AG08396 (cell line): Measurements from ENCODE around the gene ENTREP1.
A peak's percentile ranks its signal among the peaks of the same experiment; 100 is the strongest.
"Not testable (repeated sequence)": the region's sequence is repeated elsewhere in the genome, so short reads cannot be mapped to it uniquely, and the experiment has no call there.

Source experiments
- DNase-seq: peaks from one replicate; pipeline ENCODE4 v3.0.0; 2012; ENCODE audit warnings: low spot score, mixed read lengths

The ENTREP1 gene, protein sequence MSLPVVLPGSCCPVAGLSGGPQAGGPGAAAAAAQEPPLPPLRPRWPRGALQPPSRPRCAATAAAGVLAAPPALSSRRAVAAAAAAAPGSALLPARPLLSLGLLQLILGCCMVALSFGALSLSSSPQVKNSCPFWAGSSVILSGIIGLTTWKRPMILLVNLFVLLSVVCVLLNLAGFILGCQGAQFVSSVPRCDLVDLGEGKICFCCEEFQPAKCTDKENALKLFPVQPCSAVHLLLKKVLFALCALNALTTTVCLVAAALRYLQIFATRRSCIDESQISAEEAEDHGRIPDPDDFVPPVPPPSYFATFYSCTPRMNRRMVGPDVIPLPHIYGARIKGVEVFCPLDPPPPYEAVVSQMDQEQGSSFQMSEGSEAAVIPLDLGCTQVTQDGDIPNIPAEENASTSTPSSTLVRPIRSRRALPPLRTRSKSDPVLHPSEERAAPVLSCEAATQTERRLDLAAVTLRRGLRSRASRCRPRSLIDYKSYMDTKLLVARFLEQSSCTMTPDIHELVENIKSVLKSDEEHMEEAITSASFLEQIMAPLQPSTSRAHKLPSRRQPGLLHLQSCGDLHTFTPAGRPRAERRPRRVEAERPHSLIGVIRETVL

DNA sequence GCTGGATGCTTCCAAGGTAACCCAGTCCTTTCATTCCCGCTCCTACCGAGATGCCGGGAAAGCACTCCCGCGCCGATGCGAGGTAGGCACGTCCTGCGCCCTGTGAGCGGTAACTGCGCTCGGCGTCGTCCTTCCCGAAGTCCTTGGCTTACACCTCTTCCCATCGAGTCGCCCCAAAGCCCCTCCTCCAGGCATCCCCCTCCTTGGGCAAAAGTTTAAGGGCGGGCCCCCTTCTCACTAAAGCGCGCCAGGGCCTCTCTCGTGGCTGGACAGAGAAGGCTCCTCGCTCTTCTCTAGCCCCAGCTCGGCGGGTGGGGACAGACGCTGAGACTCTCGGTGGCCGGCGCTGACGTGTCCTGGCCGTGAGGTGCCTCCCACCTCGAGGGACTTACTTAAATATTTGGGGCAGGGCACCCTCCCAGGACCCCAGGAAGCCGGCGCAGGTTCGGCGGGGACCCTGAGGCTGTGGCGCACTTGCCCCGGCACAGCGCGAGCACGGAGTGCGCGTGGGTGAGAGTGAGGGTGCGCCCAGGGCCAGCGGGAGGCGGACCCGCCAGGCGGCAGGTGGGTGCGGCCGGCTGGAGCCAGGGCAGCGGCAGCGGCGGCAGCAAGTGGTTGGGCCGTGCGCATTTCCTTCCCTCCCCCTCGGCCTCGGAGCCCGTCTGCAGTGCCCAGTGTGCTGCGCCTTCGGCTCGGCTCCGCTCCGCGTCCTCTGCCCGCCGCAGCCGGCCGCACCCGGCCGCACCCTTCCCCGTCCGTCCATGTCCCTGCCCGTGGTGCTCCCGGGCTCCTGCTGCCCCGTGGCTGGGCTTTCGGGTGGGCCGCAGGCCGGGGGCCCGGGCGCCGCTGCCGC, at the start of gene ENTREP1:
Gene ENTREP1, plus strand, starts transcription at position 667 of the 853 bp plus-strand sequence. Its CDS starts 95 bp downstream, at position 762.
- DNase-seq = peak; percentile 56

DNA sequence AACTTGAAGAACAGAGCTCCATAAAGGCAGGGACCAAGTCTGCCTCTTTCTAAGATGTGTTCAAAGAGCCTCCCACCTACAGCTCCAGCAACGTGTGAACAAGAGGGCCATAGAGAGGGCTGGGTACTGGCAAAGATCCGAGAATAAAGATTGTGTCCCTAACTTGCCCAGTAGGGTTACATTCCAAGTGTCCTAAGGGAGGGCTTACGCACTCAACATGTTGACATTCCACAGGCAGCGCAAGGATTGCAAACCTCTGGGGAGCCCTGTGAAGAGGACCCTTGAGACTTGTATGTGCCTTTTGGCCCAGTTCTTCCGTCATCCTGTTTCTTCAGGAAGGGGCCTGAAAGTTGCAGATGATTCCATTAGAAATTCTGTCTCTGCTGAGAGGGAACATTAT, 48.2 kb upstream of the ENTREP1 start:
- no peak for DNase-seq

- no peak for DNase-seq
Measured at GRCh38 chr9:69279084-69279731, 45.8 kb upstream of the ENTREP1 start.

DNA sequence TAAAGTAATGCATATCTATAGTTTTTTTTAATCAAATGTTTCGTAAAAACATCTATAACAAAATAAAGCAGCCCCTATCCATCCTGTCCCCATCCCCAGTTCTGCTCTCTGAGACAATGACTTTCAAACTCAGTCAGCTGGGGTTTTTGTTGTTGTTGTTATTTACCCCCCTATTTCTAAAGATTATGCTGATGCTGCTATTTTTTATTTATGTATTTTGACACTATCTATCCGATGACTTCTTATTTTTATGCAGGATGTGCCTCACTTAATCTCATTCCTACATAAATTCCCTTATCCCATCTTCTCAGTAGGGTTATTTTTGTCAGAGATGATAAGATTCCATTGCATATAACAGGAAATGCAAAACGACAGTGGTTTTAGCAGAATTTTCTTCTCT, 45.3 kb upstream of the ENTREP1 start:
- DNase-seq = no peak

DNA sequence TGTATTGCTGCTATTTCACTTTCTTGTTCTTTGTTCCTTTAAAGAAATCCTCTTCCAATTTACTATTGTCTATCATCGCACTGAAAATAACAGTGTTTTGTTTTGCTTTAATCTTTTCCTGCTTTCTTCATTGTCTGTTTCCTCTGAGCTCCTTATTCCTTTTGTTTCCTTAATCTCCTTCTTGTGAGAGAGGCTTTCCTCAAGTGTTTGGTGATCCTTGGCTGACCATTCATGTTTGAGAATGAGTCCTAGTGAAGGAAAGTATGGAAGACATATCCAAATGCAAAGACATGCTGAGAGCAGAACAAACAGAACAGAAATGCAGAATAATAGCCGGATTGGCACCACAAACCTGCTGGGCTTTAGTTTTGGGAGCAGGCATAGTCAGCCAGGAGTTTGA, 42.0 kb upstream of the ENTREP1 start:
- no peak for DNase-seq

DNA sequence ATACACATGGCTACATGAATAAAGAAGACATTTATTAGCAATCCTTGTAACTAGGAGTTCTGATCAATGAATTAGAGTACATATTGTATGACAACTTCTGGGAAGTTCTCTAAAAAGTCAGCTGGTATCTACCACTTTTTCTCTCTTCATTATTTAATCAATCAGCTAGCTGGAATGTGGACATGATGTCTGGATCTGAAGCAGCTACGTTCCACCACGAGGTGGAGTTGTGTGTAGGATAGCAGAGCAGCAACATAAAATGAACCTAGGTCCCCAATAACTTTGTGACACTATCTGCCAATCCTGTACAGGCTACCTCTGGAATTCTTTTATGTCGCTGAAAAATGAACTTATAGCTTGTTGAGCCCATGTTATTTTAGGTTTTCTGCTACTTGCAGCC, 32.9 kb upstream of the ENTREP1 start:
- DNase-seq = no peak

DNA sequence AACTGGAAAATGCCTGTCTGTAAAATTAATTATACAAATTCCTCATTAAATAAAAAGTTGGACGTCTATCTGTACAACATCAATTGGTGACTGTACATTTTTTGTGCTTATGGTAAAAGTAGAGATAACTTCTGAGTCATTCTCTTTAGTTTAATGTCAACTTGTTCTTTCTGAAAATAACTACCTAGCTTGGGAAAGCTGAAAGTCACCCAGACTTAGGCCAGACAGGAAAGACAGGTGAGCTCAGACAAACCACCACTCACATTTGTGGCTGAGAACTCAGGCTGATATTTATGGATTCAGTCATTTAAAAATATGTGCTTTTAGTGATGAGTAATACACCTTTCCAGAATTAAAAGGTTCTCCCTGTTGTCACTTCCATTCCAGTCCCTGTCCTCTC, 31.9 kb upstream of the ENTREP1 start:
- DNase-seq = no peak

DNA sequence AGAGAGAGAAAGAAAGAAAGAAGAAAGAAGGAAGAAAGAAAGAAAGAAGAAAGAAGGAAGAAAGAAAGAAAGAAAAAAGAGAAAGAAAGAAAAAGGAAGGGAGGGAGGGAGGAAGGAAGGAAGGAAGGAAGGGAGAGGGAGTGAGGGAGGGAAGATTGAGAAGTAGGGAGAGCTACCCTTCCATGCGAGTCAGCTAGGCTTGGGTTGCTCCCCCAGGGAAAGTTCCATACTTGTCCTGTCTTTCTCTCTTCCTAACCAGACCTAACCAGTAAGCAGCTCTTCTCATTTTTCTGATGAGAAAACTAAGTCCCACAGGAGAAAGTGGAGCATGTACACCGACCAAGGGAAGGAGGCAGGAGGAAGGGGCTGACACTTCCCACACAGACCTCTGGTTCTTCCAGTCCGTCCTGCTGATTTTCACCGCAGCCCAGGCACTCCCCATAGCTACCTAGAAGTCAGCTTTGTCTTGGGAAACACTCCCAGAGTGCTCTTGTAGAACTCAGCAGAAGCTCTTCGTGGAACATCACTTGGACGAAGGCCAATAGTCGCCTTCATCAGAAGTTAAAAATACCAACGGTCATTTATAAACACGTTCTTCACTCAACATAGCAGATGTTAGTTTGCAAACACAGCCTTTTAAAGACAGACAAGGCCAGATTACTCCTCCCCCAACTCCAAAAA, 29.0 kb upstream of the ENTREP1 start:
- no peak for DNase-seq

DNA sequence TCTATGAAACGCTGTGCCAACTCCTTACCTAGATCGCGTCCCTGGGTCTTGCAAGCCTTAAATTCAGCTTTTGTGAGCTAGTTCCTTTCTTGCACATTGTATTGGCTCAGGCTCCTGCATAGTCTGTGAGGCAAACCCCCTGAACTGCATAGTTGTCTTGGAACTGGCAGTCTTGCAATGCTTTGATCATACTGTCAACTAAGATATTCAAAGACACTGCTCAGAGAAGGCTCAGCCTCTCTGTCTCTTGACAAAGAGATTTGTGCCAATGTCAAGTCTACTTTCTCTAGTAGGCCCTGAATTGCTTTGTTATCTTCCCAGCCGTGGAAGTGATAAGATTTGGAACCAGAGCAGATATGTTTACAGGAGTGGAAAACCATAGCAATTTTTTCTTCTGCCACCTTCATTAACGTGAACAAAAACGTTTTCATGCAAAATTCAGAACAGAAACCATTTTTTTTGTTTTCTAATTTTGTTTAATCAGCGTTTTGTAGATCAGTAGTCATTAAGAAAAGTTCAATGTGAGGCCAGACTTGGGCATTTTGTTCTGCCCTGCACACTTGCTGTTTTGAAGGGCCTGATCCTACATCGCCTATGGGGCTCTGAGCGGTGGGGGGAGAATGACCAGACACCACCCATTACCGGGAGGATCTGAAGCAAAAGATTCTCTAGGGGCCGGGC, 27.6 kb upstream of the ENTREP1 start:
- no peak for DNase-seq

DNA sequence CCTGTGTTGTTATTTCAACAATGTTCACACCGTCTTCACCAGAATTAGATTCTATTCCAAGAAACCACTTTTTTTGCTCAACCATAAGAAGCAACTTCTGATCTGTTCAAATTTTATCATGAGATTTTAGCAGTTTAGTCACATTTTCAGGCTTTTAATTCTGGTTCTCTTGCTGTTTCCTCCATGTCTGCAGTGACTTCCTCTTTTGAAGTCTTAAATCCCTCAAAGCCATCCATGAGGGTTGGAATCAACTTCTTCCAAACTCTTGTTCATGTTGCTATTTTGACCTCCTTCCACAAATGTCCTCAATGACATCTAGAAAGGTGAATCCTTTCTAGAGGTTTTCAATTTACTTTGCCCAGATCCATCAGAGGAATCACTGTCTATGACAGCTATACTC, 25.7 kb upstream of the ENTREP1 start:
- DNase-seq = no peak

DNA sequence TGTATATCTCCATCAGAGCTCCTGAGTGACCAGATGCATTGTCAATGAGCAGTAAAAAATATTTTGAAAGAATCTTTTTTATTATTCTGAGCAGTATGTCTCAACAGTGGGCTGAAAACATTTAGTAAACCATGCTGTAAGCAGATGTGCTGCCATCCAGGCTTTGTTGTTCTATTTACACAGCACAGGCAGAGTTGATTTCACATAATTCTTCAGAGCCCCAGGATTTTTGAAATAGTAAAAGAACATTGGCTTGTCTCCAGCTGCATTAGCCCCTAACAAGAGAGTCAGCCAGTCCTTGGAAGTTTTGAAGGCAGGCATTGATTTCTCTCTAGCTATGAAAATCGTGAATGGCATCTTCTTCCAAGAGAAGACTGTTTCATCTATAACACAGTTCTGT, 25.2 kb upstream of the ENTREP1 start:
- no peak for DNase-seq

GRCh38 chr9:69303331-69303730, 21.7 kb upstream of the ENTREP1 start:
- no peak for DNase-seq

DNA sequence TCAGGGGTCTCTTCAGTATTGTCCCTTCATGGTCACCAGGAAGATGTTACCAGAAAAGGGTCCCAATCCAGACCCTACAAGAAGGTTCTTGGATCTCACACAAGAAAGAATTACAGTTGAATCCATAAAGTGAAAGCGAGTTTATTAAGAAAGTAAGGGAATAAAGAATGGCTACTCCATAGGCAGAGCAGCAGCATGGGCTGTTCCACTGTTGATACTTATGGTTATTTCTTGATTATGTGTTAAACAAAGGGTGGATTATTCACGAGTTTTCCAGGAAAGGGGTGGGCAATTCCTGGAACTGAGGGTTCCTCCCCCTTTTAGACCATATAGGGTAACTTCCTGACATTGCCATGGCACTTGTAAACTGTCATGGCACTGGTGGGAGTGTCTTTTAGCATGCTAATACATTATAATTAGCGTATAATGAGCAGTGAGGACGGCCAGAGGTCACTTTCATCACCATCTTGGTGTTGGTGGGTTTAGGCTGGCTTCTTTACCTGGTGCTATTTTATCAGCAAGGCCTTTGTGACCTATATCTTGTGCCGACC, 18.0 kb upstream of the ENTREP1 start:
- not testable (repeated sequence) for DNase-seq

DNA sequence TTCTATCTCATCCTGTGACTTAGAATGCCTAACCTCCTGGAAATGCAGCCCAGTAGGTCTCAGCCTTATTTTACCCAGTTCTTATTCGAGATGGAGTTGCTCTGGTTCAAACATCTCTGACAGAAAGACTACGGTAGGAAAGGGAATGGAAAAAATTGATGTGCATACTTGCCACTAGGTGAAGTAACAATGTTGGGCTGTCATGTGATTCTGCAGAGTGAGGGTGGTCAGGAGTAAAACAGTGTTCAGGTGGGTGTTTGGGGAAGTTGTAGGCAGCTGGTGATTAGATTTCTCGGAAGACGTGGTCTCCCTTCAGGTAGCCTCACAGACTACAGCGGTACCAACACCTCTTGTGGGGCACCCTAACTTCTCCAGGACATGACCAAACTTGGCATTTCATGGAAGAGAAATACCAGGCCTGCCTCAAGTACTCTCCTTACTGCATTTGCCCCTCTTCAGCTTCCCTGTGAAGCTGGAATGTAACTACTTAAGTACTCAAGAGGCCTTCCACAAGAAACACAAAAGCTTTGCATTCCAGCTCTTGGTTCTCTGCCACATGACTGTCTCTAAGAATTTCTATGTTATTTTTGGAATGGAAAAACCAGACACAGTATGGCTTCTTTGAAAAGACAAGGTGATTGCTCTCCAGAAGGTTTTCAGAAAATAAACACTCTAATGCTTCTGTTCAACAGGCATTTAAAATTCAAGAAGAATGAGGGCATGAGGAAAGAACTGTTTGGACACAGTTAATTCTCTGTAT, 17.4 kb upstream of the ENTREP1 start:
- DNase-seq = peak; percentile 36

DNA sequence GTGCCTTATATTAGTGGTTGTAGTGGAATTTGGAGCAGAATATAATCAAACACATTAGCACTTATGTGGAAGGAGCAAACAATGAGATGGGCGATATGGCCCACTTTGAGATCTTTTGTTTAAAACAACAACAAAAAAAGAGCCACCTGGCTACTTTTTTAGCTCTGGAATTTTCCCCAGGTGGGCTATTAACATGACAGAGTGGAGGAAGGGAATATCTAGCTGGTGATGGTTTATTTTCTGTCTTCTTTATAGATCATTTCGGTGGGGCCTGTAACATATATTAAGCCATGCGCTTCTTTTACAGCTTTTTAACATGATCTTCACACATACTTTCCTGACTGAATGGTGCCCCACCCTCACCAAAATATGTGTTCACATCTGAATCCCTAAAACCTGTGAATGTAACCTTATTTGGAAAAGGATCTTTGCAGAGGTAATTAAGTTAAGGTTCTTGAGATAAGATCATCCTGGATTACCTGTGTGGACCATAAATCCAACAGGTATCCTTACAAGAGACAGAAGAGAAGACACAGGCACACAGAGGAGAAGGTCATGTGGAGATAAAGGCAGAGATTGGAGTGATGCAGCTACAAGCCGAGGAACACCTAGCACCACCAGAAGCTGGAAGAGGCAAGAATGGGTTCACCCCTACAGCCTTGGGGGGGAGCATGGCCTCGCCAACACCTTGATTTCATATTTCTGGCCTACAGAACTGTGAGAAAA, 16.6 kb upstream of the ENTREP1 start:
- no peak for DNase-seq

DNA sequence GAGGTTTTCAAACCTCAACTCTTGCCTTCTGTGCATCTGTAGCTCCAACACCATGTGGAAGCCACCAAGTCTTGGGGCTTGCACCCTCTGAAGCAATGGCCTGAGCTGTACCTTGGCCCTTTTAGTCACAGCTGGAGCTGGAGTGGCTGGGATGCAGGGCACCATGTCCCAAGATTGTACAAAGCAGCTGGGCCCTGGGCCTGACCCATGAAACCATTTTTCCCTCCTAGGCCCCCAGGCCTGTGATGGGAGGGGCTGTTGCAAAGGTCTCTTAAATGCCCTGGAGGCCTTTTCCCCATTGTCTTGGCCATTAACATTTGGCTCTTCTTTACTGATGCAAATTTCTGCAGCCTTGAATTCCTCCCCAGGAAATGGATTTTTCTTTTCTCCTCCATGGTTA, 11.8 kb upstream of the ENTREP1 start:
- no peak for DNase-seq

DNA sequence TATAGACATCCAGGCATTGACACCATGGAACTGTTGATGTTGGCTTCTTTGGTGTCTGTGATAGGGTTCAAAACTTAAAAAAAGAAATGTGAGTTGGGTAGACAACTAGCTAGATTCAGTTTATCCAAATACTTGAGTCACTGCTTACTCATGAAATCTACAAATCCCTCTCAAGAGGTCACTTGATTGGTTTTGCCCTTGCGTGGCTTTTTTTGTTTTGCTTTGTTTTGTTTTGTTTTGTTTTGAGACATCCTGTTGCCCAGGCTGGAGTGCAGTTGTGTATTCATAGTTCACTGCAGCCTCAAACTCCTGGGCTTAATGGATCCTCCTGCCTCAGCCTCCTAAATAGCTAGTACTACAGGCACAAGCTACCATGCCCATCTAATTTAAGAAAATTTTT, 10.5 kb upstream of the ENTREP1 start:
- DNase-seq = no peak

GRCh38 chr9:69317081-69317480, 7.9 kb upstream of the ENTREP1 start:
- DNase-seq = no peak

GRCh38 chr9:69317894-69318293, 7.1 kb upstream of the ENTREP1 start:
- no peak for DNase-seq
